ENCODE measurements around the gene MPZL3.

Gene MPZL3

DNA sequence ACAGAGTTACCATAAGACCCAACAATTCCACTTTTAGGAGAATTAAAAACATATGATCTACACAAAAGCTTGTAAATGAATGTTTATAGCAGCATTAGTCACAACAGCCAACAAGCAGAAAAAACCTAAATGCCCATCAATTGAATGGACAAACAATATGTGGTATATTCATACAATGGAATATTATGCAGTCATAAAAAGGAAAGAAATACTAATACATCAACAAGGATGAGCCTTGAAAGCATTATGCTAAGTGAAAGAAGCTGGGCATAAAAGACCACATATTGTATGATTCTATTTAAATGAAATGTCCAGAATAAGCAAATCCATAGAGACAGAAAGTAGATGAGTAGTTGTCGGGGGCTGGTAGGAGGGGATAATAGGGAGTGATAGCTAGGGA lies 7.0 kb upstream of the MPZL3 start:
- H3K4me1 ChIP-seq: peaks cover 0 to 6% (median 0%) of the 10 kb centered on the region in 10 experiments; a peak in 1 of 20 replicates
- H3K27me3 ChIP-seq: peaks cover 11 to 22% (median 17%) of the 10 kb centered on the region in 11 experiments
- H4K20me1 ChIP-seq: no peaks in the 10 kb centered on the region
- H3K4me3 ChIP-seq: no peak overlapping the region
- TF ChIP-seq Cebpa-rat (IDR thresholded peaks at IDR 0.05): no peak
- H3K9ac ChIP-seq: no peak overlapping the region
- H3K9me3 ChIP-seq (replicated peaks in 1 of 11): peaks cover 0 to 13% (median 9%) of the 10 kb centered on the region in 11 experiments; a peak in 11 of 22 replicates
- no peak overlapping the region for H3K4me2 ChIP-seq
- no peak overlapping the region for H3K27ac ChIP-seq
- H3K36me3 ChIP-seq: no peaks in the 10 kb centered on the region

DNA sequence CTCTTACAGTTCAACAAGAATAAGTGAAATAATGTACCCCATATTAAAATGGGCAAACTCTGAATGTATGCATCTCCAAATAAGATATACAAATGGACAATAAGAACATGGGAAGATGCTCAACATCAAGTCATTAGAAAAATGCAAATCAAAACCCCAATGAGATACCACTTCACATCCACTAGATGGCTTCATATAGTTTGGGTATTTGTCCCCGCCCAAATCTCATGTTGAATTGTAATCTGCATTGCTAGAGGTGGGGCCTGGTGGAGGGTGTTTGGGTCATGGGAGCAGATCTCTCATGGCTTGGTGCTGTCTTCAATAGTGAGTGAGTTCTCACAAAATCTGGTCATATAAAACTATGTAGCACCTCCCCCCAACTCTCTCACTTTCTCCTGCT lies 6.2 kb upstream of the MPZL3 start:
- Histone ChIP-seq H3K4me2 (no peak overlapping the region), H4K20me1 (no peaks in the 10 kb centered on the region), H3K4me1 (peaks cover 0 to 6% (median 0%) of the 10 kb centered on the region in 10 experiments; a peak in 2 of 20 replicates), H3K27ac (no peak overlapping the region), H3K27me3 (peaks cover 4 to 15% (median 10%) of the 10 kb centered on the region in 11 experiments), H3K4me3 (no peak overlapping the region), H3K36me3 (no peaks in the 10 kb centered on the region), H3K9me3 (replicated peaks in 1 of 11) (peaks cover 0 to 13% (median 9%) of the 10 kb centered on the region in 11 experiments; a peak in 11 of 22 replicates), H3K9ac (no peak overlapping the region)
- TF ChIP-seq Cebpa-rat (IDR thresholded peaks at IDR 0.05): no peak

DNA sequence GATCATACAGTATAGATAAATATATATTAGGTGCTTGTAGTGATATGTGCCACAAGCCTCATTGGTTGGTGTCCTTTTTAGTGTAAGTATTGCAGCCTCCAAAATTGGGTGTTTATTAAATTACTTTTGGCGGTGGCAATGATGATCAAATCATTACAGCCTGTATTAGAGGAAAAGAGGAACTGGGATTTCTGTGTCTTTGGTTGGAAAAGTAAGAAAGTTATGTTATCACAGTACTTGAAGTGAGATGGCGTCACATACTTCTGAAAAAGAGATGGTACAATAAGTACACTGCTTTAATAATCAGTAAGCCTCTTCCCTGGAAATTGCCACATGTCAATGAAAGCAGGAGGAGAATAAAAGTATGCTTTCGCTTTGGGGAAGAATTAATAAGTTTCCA lies 523 bp upstream of the MPZL3 start:
- TF ChIP-seq Cebpa-rat (IDR thresholded peaks at IDR 0.05): no peak
- Histone ChIP-seq H3K27me3 (peaks cover 0 to 6% (median 0%) of the 10 kb centered on the region in 11 experiments; a peak in 3 of 22 replicates), H3K9me3 (replicated peaks in 1 of 11) (peaks cover 0 to 7% (median 0%) of the 10 kb centered on the region in 11 experiments; a peak in 1 of 22 replicates), H3K4me1 (peaks cover 11 to 20% (median 14%) of the 10 kb centered on the region in 10 experiments), H3K4me3 (peak overlapping the region; percentile 56 to 76 (median 64); a peak in 18 of 20 replicates), H3K27ac (peak overlapping the region in 1 of 11 experiments; percentile 74; a peak in 2 of 22 replicates), H4K20me1 (no peaks in the 10 kb centered on the region), H3K36me3 (no peaks in the 10 kb centered on the region), H3K9ac (no peak overlapping the region), H3K4me2 (peak overlapping the region; percentile 73 to 98 (median 81))

DNA sequence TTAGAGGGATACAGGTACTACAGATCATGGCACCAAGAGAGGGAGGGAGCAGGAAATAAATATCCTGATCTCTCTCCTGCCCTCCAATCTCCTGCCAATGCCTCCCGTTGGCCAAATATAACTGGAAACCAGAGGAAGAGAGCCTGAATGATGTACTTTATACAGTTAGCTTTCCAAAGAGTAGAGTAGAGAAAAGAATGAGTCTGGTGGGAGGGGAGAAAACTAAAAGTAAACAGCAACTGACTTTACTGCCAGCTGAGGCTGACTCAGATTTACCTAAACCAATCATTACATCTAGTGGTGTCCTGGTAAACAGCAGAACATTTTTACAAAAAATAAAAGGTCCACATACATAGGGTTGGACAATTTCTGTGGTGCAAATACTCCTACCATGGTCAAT lies 5.1 kb downstream of the MPZL3 start:
- Histone ChIP-seq H3K9me3 (replicated peaks in 1 of 11) (peaks cover 0 to 4% (median 0%) of the 10 kb centered on the region in 11 experiments; a peak in 1 of 22 replicates), H3K4me2 (peak overlapping the region; percentile 3 to 85 (median 67); a peak in 17 of 22 replicates), H3K4me3 (no peak overlapping the region), H3K36me3 (no peaks in the 10 kb centered on the region), H4K20me1 (no peaks in the 10 kb centered on the region), H3K4me1 (peaks cover 31 to 64% (median 41%) of the 10 kb centered on the region in 10 experiments), H3K27me3 (peaks cover 0 to 4% (median 0%) of the 10 kb centered on the region in 11 experiments; a peak in 3 of 22 replicates), H3K27ac (peak overlapping the region in 7 of 11 experiments; percentile 15 to 71 (median 54); a peak in 7 of 22 replicates), H3K9ac (no peak overlapping the region)
- TF ChIP-seq Cebpa-rat (IDR thresholded peaks at IDR 0.05): no peak

DNA sequence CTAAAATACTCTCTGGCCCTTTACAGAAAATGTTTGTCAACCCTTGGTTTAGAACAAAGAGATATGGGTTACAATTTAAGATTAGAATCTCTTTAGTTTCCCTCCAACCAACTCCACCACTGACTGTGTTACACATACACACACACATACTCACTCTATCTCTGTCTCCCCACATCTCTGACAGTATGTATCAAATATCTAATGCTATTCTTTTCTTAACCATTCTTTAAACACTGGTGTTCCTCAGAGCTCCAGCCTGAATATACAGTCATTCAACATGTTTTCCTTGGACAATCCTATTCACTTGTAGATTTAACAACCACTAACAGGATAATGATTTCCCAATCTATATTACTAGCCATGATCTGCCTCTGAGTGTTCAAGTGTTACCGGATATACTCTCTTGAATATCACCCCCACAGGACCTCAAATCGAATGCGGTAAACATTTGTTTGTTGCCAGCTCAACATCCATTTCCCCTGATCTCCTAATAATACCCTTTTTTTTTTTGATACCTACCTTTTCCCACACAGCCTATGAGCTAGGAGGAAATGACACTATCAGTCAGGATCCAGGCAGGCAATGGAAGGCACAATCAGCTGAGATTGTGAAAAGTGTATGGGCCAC lies 6.1 kb downstream of the MPZL3 start:
- no peaks in the 10 kb centered on the region for H3K27me3 ChIP-seq
- H3K9ac ChIP-seq: no peak overlapping the region
- H4K20me1 ChIP-seq: no peaks in the 10 kb centered on the region
- H3K36me3 ChIP-seq: no peaks in the 10 kb centered on the region
- no peak overlapping the region for H3K4me3 ChIP-seq
- no peak for TF ChIP-seq Cebpa-rat (IDR thresholded peaks at IDR 0.05)
- H3K27ac ChIP-seq: peak overlapping the region in 9 of 11 experiments; percentile 46 to 71 (median 60); a peak in 16 of 22 replicates
- H3K4me2 ChIP-seq: peak overlapping the region; percentile 36 to 85 (median 67); a peak in 20 of 22 replicates
- H3K9me3 ChIP-seq (replicated peaks in 1 of 11): no peaks in the 10 kb centered on the region
- H3K4me1 ChIP-seq: peaks cover 35 to 67% (median 47%) of the 10 kb centered on the region in 10 experiments

DNA sequence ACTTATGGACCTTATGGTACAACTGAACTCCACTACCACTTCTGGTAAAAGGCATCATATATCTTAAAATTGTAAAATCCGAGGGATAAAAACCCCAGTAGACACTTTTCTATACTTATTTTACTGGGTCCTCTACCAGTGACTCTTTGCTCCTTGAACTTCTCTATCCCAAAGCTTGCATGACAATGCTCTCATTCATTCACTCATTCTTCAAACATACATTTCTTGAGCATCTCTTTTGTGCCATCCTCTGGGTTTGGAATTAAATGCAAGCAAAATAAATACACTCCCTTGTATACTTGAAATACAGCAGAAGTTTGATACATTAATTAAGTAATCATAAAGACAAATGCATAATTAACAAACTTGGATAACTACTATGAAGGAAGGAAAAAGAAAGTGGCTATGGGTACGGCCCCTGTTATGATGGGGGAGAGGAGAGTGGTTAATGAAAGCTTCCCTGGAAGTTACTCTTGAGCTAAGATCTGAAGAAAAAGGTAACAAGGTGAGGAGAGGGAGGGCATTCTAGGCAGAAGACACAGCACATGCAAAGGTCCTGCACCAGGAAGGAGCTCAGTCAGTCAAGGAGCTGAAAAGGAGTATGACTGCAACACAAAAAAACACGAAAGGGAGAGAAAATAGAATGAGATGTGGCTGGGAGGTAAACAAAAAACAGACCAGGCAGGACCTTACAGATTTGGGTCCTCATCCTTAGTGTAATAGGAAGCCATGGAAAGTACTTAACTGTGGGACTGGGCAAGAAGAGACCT lies 8.0 kb downstream of the MPZL3 start:
- Histone ChIP-seq H3K4me1 (peaks cover 53 to 86% (median 66%) of the 10 kb centered on the region in 10 experiments), H4K20me1 (no peaks in the 10 kb centered on the region), H3K27ac (peak overlapping the region in 9 of 11 experiments; percentile 16 to 71 (median 52); a peak in 12 of 22 replicates), H3K27me3 (no peaks in the 10 kb centered on the region), H3K4me2 (peak overlapping the region in 9 of 11 experiments; percentile 55 to 95 (median 73); a peak in 16 of 22 replicates), H3K4me3 (no peak overlapping the region), H3K9me3 (replicated peaks in 1 of 11) (no peaks in the 10 kb centered on the region), H3K9ac (no peak overlapping the region), H3K36me3 (no peaks in the 10 kb centered on the region)
- TF ChIP-seq Cebpa-rat (IDR thresholded peaks at IDR 0.05): no peak

DNA sequence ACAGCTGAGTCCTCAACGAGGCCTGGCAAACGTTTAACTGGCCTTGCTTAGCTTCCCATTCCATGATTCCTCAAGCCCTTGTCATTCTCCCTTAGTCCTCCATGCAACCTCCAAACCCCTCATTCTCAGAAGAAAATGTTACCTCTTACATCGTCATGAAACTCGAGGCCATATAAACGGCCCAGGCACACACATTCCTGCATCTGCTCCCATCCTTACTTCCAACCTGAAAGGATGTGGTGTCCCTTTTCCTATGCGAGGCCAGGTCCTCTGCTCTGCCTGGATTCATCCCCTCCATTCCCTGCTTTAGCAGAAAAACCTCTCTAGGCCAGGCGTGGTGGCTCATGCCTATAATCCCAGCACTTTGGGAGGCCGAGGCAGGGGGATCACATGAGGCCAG lies 9.0 kb downstream of the MPZL3 start:
- Histone ChIP-seq H3K4me1 (peaks cover 62 to 96% (median 76%) of the 10 kb centered on the region in 10 experiments), H3K27me3 (no peaks in the 10 kb centered on the region), H3K9me3 (replicated peaks in 1 of 11) (no peaks in the 10 kb centered on the region), H3K36me3 (no peaks in the 10 kb centered on the region), H3K4me2 (peak overlapping the region in 5 of 11 experiments; percentile 81 to 95 (median 86); a peak in 5 of 22 replicates), H3K4me3 (no peak overlapping the region), H4K20me1 (no peaks in the 10 kb centered on the region), H3K27ac (no peak overlapping the region), H3K9ac (no peak overlapping the region)
- TF ChIP-seq Cebpa-rat (IDR thresholded peaks at IDR 0.05): no peak

DNA sequence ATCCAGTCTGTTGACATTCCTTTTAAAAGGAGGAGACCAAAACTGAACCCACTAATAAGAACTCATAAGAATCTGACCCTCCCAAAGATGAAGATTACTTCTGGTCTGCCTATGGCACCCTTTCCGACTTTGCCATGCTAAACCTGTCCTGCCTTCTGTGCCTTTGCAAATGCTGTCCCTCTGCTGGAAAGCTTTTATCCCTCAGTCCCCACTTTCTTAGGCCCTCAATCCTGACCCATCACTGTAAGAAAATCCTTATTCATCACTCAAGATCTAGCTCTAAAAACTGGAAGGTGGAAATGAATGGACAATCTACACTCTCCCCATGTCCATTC lies 10.4 kb downstream of the MPZL3 start:
- no peak for TF ChIP-seq Cebpa-rat (IDR thresholded peaks at IDR 0.05)
- no peak overlapping the region for H3K4me3 ChIP-seq
- H3K4me1 ChIP-seq: peaks cover 58 to 100% (median 76%) of the 10 kb centered on the region in 10 experiments
- peak overlapping the region; percentile 68 to 95 (median 81) for H3K4me2 ChIP-seq
- H3K27ac ChIP-seq: peak overlapping the region; percentile 58 to 91 (median 77); a peak in 20 of 22 replicates
- H3K27me3 ChIP-seq: no peaks in the 10 kb centered on the region
- peak overlapping the region in 6 of 11 experiments; percentile 42 to 76 (median 68); a peak in 11 of 22 replicates for H3K9ac ChIP-seq
- no peaks in the 10 kb centered on the region for H4K20me1 ChIP-seq
- no peaks in the 10 kb centered on the region for H3K9me3 ChIP-seq (replicated peaks in 1 of 11)
- peaks cover 0 to 2% (median 0%) of the 10 kb centered on the region in 11 experiments; a peak in 2 of 22 replicates for H3K36me3 ChIP-seq

Measured in BLaER1 treated with 17β-estradiol and CSF1 and Interleukin-3, amounts not matched to agents 10 nM and 100 nM (cell line).